ENCODE results near the gene SPSB3. TPM values are rescaled to one million over a fixed set of nuclear protein-coding genes. Genes with fewer than 3 reads are reported as not detected.

The SPSB3 gene
- total and polyA plus RNA-seq, 2 experiments from 2014 or later = 96.4 to 101 TPM

DNA sequence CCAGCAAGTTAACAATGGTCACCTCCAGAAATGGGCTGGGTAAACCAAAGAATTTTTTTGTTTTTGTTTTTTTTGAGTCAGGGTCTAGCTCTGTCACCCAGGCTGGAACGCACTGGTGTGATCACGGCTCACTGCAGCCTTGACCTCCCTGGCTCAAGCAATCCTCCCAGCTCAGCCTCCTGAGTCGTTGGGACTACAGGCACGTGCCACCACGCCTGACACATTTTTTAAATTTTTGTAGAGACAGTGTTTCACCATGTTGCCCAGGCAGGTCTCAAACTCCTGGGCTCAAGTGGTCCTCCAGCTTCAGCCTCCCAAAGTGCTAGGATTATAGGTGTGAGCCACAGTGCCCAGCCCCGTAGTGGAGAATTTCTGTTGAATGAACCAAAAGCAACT lies 1.7 kb downstream of the SPSB3 start:
- Histone ChIP-seq H3K4me1 (ENCODE audit: low read depth) (no peaks in the 10 kb centered on the region), H3K27ac (no peak overlapping the region), H3K4me3 (no peak overlapping the region), H3K27me3 (no peaks in the 10 kb centered on the region), H3K36me3 (no peaks in the 10 kb centered on the region), H3K9me3 (ENCODE audit: low read depth) (no peaks in the 10 kb centered on the region)
- TF ChIP-seq, protein P1, sequence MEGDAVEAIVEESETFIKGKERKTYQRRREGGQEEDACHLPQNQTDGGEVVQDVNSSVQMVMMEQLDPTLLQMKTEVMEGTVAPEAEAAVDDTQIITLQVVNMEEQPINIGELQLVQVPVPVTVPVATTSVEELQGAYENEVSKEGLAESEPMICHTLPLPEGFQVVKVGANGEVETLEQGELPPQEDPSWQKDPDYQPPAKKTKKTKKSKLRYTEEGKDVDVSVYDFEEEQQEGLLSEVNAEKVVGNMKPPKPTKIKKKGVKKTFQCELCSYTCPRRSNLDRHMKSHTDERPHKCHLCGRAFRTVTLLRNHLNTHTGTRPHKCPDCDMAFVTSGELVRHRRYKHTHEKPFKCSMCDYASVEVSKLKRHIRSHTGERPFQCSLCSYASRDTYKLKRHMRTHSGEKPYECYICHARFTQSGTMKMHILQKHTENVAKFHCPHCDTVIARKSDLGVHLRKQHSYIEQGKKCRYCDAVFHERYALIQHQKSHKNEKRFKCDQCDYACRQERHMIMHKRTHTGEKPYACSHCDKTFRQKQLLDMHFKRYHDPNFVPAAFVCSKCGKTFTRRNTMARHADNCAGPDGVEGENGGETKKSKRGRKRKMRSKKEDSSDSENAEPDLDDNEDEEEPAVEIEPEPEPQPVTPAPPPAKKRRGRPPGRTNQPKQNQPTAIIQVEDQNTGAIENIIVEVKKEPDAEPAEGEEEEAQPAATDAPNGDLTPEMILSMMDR (IDR thresholded peaks at IDR 0.05; ENCODE audit: low read depth, low read length) = no peak
- DNase-seq (ENCODE audit: low read depth in 1 of 2, low spot score in 1 of 2) = no peak

DNA sequence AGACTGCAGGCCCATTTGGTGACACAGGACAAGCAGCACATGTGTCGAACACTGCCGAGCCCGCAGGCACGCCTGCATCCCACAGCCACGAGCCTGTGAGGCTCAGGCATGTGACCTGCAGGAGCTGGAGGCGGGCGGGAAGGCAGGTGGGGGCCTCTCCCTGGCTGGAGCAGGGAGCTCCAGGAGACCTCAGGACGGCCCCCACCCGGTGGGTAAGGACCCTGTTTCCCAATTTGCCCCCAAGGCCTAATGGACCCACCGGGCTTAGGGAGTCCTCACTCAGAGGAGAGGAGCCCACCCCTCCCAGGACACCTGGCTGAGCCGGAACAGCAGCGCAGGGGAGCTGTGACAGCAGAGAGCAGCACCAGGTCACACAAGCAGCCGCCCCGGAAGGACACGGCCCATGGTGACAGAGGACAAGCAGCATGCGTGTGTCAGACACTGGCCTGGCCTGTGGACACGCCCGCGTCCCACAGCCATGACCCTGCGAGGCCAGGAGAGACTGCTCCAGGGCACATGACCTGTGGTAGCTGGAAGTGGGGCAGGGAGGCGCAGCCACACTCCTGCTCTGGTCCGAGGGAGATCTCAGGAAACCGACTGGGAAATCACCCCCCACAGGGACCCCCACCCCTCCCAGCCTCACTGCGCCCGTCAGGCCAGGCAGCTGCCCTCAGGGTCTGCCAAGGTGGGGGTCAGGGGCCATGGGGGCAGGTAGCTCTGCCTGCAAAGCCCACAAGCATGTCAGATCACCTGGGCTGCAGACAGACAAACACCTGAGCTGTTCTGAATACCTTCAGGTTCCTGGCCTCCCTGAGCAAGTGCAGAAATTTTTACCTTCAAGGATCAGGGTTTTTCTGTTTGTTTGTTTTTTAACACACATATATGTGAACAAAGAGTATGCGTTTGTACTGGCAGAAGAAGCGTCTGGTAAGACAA lies 2.4 kb downstream of the SPSB3 start:
- Histone ChIP-seq H3K27me3 (no peaks in the 10 kb centered on the region), H3K27ac (no peak overlapping the region), H3K4me3 (no peak overlapping the region), H3K9me3 (ENCODE audit: low read depth) (no peaks in the 10 kb centered on the region), H3K36me3 (no peaks in the 10 kb centered on the region), H3K4me1 (ENCODE audit: low read depth) (no peaks in the 10 kb centered on the region)
- TF ChIP-seq, protein P1 (IDR thresholded peaks at IDR 0.05; ENCODE audit: low read depth, low read length) = no peak
- DNase-seq (ENCODE audit: low read depth in 1 of 2, low spot score in 1 of 2) = no peak

DNA sequence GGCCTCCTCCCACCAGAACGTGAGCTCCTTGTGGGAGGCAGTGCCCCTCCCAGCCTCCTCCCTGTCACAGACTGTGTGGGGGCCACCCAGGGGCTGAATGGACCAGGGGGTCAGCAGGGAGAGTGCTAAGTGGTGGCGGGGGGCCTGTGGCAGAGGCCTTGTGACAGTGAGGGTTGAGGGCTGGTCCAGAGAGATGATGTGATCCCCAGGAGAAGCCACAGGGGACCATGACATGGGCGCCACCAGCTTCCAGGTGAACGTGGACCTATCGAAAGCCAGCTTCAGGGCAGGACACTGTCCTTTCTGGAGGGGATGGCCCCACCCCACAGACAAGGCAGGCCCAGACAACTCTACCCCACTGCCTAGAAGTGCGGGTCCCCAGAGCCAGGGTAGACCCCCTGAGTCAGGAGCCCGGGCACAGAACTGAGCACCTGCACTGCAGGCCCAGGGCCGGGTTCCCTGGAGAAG lies 3.1 kb downstream of the SPSB3 start:
- Histone ChIP-seq H3K27ac (no peak overlapping the region), H3K36me3 (no peaks in the 10 kb centered on the region), H3K4me1 (ENCODE audit: low read depth) (peaks cover 3% of the 10 kb centered on the region), H3K9me3 (ENCODE audit: low read depth) (no peaks in the 10 kb centered on the region), H3K4me3 (no peak overlapping the region), H3K27me3 (no peaks in the 10 kb centered on the region)
- no peak for DNase-seq (ENCODE audit: low read depth in 1 of 2, low spot score in 1 of 2)
- TF ChIP-seq, protein P1 (IDR thresholded peaks at IDR 0.05; ENCODE audit: low read depth, low read length) = no peak

DNA sequence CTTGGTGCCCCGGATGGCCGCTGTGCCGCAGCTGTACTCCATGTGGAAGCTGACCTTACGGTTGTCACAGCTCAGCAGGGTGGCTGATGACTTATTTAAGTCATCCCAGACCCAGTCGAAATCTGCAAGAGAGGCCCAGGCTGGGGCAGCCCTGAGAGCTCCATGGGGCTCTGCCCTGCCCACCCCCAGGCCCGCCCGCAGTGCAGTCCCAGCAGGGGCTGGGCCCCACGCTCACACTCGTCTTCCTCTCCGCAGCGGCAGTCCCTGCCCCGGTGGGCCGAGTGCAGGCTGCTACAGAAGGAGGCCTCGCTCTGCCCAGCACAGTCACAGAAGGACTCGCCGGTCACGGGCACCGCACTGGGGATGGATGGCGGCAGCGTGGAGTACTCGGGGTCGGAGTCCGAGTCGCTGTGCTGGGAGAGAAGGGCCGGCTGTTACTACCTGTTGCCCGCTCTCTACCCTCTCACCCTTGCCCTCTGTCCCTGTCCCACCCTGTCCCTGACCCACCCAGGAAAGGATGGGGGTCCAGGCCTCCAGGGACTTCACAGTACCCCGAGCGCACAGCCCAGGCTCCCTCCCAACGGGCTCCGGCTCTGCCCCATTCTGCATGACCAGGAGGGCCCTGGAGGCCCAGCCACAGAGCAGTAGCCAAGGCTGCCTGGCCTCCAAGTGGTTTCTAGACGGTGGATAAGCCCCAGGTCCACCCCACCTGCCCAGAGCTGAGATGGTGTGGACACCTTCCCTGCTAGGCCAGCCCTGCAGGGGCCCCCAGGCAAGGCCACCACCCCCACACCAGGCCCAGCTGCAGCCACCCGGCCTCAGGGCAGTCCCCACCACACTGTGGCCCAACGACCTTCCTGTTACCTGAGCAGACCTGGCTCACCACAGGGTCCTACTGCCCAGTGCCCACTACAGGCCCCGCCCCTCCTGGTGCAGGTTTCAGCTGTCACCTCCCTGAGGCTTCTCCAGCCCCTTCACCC lies 3.9 kb downstream of the SPSB3 start:
- H3K27me3 ChIP-seq = no peaks in the 10 kb centered on the region
- H3K9me3 ChIP-seq (ENCODE audit: low read depth) = no peaks in the 10 kb centered on the region
- no peak overlapping the region for H3K27ac ChIP-seq
- TF ChIP-seq, protein P1 (IDR thresholded peaks at IDR 0.05; ENCODE audit: low read depth, low read length) = no peak
- H3K36me3 ChIP-seq = no peaks in the 10 kb centered on the region
- DNase-seq (ENCODE audit: low read depth in 1 of 2, low spot score in 1 of 2) = no peak
- peaks cover 7% of the 10 kb centered on the region for H3K4me1 ChIP-seq (ENCODE audit: low read depth)
- no peak overlapping the region for H3K4me3 ChIP-seq

DNA sequence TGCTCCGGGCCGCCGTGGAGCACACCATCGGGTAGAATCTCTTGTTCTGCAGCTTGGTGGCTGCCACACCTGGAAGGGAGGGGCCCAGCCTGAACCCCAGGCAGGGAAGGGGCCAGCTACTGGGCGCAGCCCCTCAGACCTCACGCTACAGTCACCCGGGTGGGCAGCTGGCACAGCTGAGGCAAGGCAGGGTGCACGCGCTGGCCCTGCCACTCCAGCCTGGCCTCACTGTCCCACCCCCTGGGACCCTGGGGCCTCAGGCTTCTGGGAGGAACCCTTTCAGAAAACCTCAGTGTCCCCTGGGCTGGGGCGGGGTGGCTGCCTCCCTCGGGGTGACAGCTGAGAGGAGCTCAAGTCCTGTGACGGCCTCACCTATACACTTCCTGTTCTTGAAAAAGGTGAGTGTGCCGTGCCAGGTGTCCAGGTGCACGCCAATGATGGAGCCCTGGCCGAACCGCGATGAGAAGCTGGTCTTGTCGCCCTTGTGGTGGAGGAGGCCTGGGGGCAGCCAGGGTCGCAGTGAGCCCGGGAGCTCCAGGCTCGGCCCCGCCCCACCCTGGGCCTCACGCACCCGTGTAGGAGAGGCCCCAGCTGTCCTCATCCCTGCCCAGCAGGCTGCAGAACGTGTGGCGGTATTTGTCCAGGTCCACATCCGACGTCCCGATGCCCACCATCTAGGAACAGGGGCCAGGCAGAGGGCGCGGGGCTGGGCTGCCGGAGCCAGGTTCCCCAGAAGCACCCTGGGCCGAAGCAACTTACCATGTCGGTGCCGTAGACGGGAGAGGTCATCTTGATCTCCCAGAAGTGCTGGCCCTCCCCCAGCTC lies 4.8 kb downstream of the SPSB3 start:
- Histone ChIP-seq H3K27ac (no peak overlapping the region), H3K36me3 (no peaks in the 10 kb centered on the region)

More for the DNA sequence above, 4.8 kb downstream of the SPSB3 start:
- Histone ChIP-seq H3K9me3 (ENCODE audit: low read depth) (no peaks in the 10 kb centered on the region), H3K4me1 (ENCODE audit: low read depth) (peaks cover 7% of the 10 kb centered on the region), H3K27me3 (no peaks in the 10 kb centered on the region), H3K4me3 (no peak overlapping the region)
- no peak for DNase-seq (ENCODE audit: low read depth in 1 of 2, low spot score in 1 of 2)
- TF ChIP-seq, protein P1 (IDR thresholded peaks at IDR 0.05; ENCODE audit: low read depth, low read length) = no peak
